Ectodermal cell (in vitro differentiated cells): Measurements from ENCODE around the gene RPS15.
"Not testable (repeated sequence)": the region's sequence is repeated elsewhere in the genome, so short reads cannot be mapped to it uniquely, and the experiment has no call there.

ENCODE experiments used
- H3K27ac ChIP-seq: 2 replicates; pipeline ENCODE4 v1.7.0; 2013; ENCODE audit warnings: mild to moderate bottlenecking, low read depth, low read length; ENCODE audit not compliant: insufficient read depth, poor library complexity, severe bottlenecking
- H3K27me3 ChIP-seq: 2 replicates; pipeline ENCODE4 v1.7.0; 2013; ENCODE audit warnings: mild to moderate bottlenecking, low read length; ENCODE audit not compliant: insufficient read depth, control insufficient read depth, poor library complexity, severe bottlenecking
- H3K36me3 ChIP-seq: one replicate; pipeline ENCODE4 v1.7.0; 2013; ENCODE audit warnings: low read length; ENCODE audit not compliant: control insufficient read depth, insufficient read depth
- H3K4me1 ChIP-seq: one replicate; pipeline ENCODE4 v1.7.0; 2013; ENCODE audit warnings: low read length; ENCODE audit not compliant: control insufficient read depth, insufficient read depth
- H3K4me3 ChIP-seq: 2 replicates; pipeline ENCODE4 v1.7.0; 2013; ENCODE audit warnings: low read depth, low read length, control low read depth; ENCODE audit not compliant: insufficient read depth
- H3K9me3 ChIP-seq: 2 replicates; pipeline ENCODE4 v1.7.0; 2013; ENCODE audit warnings: mild to moderate bottlenecking, low read length, moderate library complexity; ENCODE audit not compliant: control insufficient read depth
- WGBS, 2 experiments: methylation state at CpG; one replicate each; pipeline ENCODE4 v1.1.7; 2013; ENCODE audit warnings: missing lambda C conversion rate in 2 of 2; 5-methylcytosine and 5-hydroxymethylcytosine counted together

The RPS15 gene

DNA sequence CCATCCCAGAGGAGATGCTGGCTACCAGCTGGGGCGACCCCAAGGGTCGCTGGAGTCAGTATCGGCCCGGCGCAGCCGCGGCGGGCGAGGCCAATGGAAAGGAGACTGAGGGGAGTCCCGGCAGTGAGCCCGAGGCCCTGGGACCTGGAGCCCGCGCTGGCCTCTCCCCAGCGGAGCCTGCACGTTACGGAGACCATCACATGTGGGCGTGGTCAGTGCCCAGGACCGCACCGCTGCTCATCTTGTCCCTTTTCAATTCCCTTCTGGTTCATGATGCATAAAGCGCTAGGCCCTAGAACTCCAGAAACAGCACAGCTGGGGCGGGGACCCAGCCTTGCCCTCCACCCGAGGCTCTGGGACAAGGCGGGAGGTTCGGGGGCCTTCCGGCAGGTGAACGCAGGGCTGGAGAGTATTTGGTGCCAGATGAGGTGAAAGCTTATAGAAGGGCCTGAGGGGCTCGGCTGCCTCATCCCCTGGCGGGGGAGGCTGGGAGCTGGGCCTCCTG lies 32.9 kb downstream of the RPS15 start:
- no peaks in the 10 kb centered on the region for H3K36me3 ChIP-seq
- peak overlapping the region; percentile 30 for H3K4me3 ChIP-seq
- peaks cover 29% of the 10 kb centered on the region for H3K4me1 ChIP-seq
- no peaks in the 10 kb centered on the region for H3K9me3 ChIP-seq
- 8% methylated on average over 28 of the region's 28 CpGs for WGBS, 2 experiments
- no peak overlapping the region for H3K27ac ChIP-seq
- peaks cover 80% of the 10 kb centered on the region for H3K27me3 ChIP-seq

- Histone ChIP-seq H3K27ac (no peak overlapping the region), H3K36me3 (no peaks in the 10 kb centered on the region), H3K9me3 (no peaks in the 10 kb centered on the region), H3K4me1 (peaks cover 24% of the 10 kb centered on the region), H3K27me3 (peaks cover 74% of the 10 kb centered on the region), H3K4me3 (no peak overlapping the region)
- 32% methylated on average over 24 of the region's 24 CpGs for whole genome bisulfite sequencing, 2 experiments
Measured at GRCh38 chr19:1471515-1472160, 33.4 kb downstream of the RPS15 start.

- H3K4me1 ChIP-seq: peaks cover 16% of the 10 kb centered on the region
- WGBS, 2 experiments: 66 to 69% methylated on average over 43 to 44 of the region's 44 CpGs
- H3K27ac ChIP-seq: no peak overlapping the region
- peaks cover 66% of the 10 kb centered on the region for H3K27me3 ChIP-seq
- H3K9me3 ChIP-seq: no peaks in the 10 kb centered on the region
- no peaks in the 10 kb centered on the region for H3K36me3 ChIP-seq
- no peak overlapping the region for H3K4me3 ChIP-seq
Measured at GRCh38 chr19:1472231-1473084, 34.3 kb downstream of the RPS15 start.

DNA sequence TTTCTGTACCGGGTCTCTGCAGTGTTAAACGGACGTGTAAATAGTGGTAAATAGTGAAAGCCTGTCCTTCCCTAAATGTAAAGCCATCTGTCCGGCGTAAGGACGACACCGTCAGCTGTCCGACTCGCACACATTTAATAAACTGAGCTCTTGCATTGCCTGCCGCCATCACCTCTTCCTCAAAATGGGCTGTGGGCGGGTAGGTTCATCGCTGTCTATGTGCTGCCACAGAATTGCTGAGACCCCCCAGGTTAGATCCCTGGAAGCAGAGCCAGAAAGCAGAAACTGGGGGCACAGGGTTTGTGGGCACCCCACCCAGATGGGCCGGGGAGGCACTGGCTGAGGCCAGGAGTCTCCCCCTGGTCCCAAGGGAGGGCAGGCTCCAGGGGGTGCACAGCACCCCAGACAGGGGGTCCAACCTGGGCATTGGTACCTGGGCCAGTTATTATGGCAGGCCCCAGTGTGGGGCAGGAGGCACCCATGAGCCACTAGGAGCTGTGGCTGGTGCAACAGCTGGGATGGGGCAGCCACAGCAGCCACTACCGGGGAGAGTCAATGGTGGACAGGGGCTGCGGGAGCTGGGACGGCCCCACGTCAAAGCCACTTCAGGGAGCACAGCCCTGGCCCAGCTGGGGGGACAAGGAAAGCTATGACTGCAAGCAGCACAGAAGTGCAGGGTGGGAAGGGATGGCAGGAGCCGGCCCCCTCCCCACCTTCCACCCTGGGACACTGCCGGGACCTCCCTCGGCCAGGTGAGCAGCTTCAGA lies 35.1 kb downstream of the RPS15 start:
- H3K9me3 ChIP-seq: no peaks in the 10 kb centered on the region
- H3K36me3 ChIP-seq: no peaks in the 10 kb centered on the region
- peaks cover 58% of the 10 kb centered on the region for H3K27me3 ChIP-seq
- no peak overlapping the region for H3K4me3 ChIP-seq
- H3K4me1 ChIP-seq: peaks cover 13% of the 10 kb centered on the region
- H3K27ac ChIP-seq: no peak overlapping the region
- WGBS, 2 experiments: 86% methylated on average over 20 of the region's 20 CpGs

DNA sequence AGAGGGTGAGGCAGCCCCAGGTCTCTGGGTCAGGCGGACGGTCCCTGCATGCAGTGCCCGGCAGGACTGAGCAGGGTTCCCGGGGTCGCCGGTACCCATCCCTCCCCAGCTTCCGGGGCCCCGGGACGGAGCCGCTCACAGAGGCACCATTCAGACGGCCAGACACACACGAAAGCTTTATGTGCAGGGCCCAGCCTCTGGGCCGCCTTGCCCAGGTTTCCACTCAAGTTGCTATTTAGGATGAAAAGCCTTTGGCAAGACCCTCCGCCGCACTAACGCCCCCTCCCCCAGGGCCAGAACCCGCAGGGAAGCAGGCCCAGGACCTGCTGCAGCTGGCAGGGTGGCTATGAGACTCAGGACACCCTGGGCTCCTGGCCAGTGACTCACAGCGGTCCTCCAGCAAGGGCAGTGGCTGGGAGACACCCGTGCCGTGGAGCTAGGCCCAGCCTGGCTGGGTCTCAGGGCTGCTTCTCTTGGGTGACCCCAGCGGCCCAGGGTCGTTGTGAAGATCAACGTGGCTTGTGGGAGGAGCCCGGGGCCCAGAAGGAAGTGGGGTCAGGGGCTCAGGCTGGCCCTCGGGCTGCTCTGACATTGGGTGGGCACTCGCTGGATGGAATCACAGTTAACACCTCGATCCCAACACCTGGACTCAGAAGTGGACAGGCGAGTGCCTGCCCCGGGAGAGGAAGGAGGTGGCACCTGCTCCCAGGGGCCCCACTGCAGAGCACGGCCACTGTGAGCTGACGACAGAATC lies 36.0 kb downstream of the RPS15 start:
- H3K4me3 ChIP-seq: no peak overlapping the region
- H3K9me3 ChIP-seq: no peaks in the 10 kb centered on the region
- 87 to 88% methylated on average over 31 of the region's 31 CpGs for WGBS, 2 experiments
- H3K4me1 ChIP-seq: peaks cover 13% of the 10 kb centered on the region
- no peaks in the 10 kb centered on the region for H3K36me3 ChIP-seq
- peaks cover 49% of the 10 kb centered on the region for H3K27me3 ChIP-seq
- no peak overlapping the region for H3K27ac ChIP-seq

DNA sequence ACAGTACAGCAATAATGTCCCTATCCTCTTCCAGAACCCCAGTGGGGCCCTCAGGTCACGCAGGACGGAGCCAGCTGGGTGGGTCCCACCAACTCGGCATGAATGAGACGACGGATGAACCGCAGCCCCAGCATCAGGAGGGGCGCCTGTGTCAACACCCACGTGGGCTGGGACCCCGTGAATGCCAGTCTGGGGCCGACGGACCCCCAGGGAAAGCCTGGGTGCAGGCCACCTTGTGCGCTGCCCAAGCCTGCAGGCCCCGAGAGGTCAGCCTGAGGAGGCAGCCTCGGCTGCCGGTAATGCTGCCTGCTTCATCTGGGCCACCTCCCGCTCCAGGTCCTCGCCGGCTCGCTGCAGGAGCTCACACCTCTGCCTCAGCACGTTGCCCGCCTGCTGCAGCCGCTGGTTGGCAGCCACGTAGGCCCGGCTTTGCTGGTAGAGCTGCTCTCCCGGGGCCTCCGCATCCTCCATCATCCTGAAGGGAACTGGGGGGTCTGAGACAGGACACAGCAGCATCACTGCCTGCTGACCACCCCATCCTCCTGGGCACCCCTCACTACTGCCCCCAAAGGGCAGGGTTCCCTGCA lies 36.7 kb downstream of the RPS15 start:
- H3K4me1 ChIP-seq: peaks cover 12% of the 10 kb centered on the region
- peaks cover 42% of the 10 kb centered on the region for H3K27me3 ChIP-seq
- H3K9me3 ChIP-seq: no peaks in the 10 kb centered on the region
- no peaks in the 10 kb centered on the region for H3K36me3 ChIP-seq
- H3K27ac ChIP-seq: no peak overlapping the region
- WGBS, 2 experiments: 94% methylated on average over 26 of the region's 26 CpGs
- no peak overlapping the region for H3K4me3 ChIP-seq

DNA sequence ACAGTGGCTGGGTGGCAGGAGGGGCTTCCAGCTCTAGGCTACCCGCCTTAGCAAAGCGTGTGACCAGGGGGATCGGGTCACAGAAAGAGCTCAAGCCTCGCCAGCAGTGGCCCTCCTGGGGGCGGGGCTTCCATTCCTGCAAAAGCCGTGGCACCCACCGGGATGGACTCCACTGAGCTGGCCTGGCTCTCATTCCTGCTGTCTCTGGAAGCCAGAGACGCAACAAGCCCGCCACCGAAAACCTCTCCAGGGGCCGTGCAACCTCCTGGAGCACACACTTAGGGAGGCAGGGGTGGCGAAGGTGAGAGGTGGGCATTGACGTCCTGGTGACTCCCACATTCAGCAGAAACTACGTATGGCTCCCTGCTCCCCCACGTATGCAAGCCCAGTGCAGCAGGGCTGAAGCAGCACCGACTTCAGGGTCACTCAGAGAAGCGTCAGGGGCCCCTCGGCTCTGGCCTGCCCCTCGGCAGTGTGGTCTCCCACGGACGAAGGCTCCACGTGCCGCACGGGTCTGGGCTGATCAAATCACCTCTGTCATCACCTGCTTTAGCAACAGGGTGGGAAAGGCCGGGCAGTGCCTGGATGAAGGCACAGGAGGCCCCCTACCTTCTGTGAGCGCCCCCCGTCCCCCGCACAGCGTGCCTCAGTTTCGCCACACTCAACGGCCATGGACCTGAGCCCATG lies 37.7 kb downstream of the RPS15 start:
- Histone ChIP-seq H3K36me3 (no peaks in the 10 kb centered on the region), H3K27ac (no peak overlapping the region), H3K4me1 (peaks cover 7% of the 10 kb centered on the region), H3K4me3 (no peak overlapping the region), H3K27me3 (peaks cover 32% of the 10 kb centered on the region), H3K9me3 (no peaks in the 10 kb centered on the region)
- WGBS, 2 experiments: 93 to 95% methylated on average over 31 of the region's 31 CpGs

GRCh38 chr19:1477056-1477455 lies 38.9 kb downstream of the RPS15 start:
- WGBS, 2 experiments: 95 to 97% methylated on average over 9 of the region's 9 CpGs
- H3K4me1 ChIP-seq, H3K4me3 ChIP-seq, H3K9me3 ChIP-seq, H3K36me3 ChIP-seq, H3K27ac ChIP-seq: not testable (repeated sequence)
- H3K27me3 ChIP-seq: peaks cover 20% of the 10 kb centered on the region
